Uterus (tissue), 4 donors: ENCODE measurements around the gene FEV. TPM values are rescaled to one million over a fixed set of nuclear protein-coding genes. Genes with fewer than 3 reads are reported as not detected.

ENCODE experiments used
- DNase-seq, 2 donors: peaks; one replicate each; pipeline ENCODE4 v3.0.0-alpha.2; 2019 to 2020
- H3K27ac ChIP-seq, 2 donors: fragments of 200-600 bp; sonication (generic); 1 replicate in 1 of 2; 2 replicates in 1 of 2; pipeline ENCODE4 v1.5.1; 2016 to 2018
- H3K27me3 ChIP-seq, 2 donors: fragments of 200-600 bp; sonication (generic); one replicate each; pipeline ENCODE4 v1.5.1; 2018 to 2019; ENCODE audit warnings: control low read depth in 1 of 2
- H3K36me3 ChIP-seq, 2 donors: fragments of 200-600 bp; sonication (generic); one replicate each; pipeline ENCODE4 v1.5.1; 2019; ENCODE audit warnings: control low read depth in 1 of 2
- H3K4me1 ChIP-seq, 2 donors: fragments of 200-600 bp; sonication (generic); one replicate each; pipeline ENCODE4 v1.5.1; 2018 to 2019; ENCODE audit warnings: control low read depth in 1 of 2
- H3K4me3 ChIP-seq, 2 donors: fragments of 200-600 bp; sonication (generic); 1 replicate in 1 of 2; 2 replicates in 1 of 2; pipeline ENCODE4 v1.5.1; 2018 to 2019; ENCODE audit warnings: mild to moderate bottlenecking in 1 of 2
- H3K9me3 ChIP-seq, 2 donors: fragments of 200-600 bp; sonication (generic); one replicate each; pipeline ENCODE4 v1.5.1; 2019; ENCODE audit warnings: control low read depth in 1 of 2
- POLR2A ChIP-seq, 2 donors: fragments of 450-650 bp; IDR thresholded peaks; one replicate each; pipeline ENCODE4 v1.6.1; 2016; ENCODE audit warnings: antibody characterized with exemption in 2 of 2, mild to moderate bottlenecking in 1 of 2, moderate library complexity in 1 of 2
- intact Hi-C: fragments of 100-400 bp; cut with DNase I; formaldehyde crosslinking; loops from one replicate; pipeline ENCODE4 v1.15.1; 2023; ENCODE audit warnings: low total_unique reads
- total RNA-seq, 4 donors: library from RNA; depleted of rRNA in 3 of 4; stranded (reverse); fragments of >200 nt in 3 of 4; gene quantifications; one replicate each; pipeline versions ENCODE4 v1.1.0 to v1.2.4, GENCODE V29; 2014 to 2023
- TF ChIP-seq, protein P1 (sequence below), 4 experiments: fragments of 200-600 bp in 2 of 4; fragments of 450-650 bp in 2 of 4; sonication (generic) in 2 of 4; IDR thresholded peaks; one replicate each; pipeline ENCODE4 v1.5.1; 2016 to 2019; ENCODE audit warnings: antibody characterized with exemption in 4 of 4, mild to moderate bottlenecking in 2 of 4, moderate library complexity in 1 of 4
- donor health status: DM: yes; HTN: yes; CAD: no.

The FEV gene
- total RNA-seq, 4 donors from 2014 or later, result not detected

DNA sequence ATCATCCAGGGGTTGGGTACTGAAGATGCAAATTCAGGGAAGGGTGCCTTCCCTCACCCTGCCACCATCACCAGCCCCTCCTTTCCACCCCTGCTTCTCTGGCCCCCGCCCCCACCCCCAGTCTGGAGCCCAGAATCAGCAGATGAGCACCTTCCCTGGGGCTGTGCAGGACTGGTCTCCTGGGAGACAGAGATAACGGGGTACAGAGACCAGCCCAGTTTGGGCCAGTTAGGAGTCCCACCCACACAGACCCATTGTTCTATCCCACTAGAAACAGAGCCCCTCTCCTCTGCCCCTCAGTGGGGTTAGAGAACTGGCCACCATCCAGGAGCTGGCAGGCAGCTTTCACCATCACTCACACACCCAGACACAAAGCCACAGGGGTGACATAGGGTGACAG, 12.7 kb upstream of the FEV start:
- Histone ChIP-seq H3K4me1 (peaks cover 0 to 29% of the 10 kb centered on the region in 2 donors), H3K4me3 (no peak overlapping the region), H3K9me3 (no peaks in the 10 kb centered on the region), H3K27ac (no peak overlapping the region), H3K27me3 (peaks cover 25 to 51% of the 10 kb centered on the region in 2 donors), H3K36me3 (no peaks in the 10 kb centered on the region)
- no peak for DNase-seq
- TF ChIP-seq, protein P1, sequence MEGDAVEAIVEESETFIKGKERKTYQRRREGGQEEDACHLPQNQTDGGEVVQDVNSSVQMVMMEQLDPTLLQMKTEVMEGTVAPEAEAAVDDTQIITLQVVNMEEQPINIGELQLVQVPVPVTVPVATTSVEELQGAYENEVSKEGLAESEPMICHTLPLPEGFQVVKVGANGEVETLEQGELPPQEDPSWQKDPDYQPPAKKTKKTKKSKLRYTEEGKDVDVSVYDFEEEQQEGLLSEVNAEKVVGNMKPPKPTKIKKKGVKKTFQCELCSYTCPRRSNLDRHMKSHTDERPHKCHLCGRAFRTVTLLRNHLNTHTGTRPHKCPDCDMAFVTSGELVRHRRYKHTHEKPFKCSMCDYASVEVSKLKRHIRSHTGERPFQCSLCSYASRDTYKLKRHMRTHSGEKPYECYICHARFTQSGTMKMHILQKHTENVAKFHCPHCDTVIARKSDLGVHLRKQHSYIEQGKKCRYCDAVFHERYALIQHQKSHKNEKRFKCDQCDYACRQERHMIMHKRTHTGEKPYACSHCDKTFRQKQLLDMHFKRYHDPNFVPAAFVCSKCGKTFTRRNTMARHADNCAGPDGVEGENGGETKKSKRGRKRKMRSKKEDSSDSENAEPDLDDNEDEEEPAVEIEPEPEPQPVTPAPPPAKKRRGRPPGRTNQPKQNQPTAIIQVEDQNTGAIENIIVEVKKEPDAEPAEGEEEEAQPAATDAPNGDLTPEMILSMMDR (IDR thresholded peaks at IDR 0.05), result no peak
- intact Hi-C loops, result no loop called here

- peaks cover 19 to 51% of the 10 kb centered on the region in 2 donors for H3K27me3 ChIP-seq
These were observed 12.0 kb upstream of the FEV start for GRCh38 chr2:218996937-218997336.

DNA sequence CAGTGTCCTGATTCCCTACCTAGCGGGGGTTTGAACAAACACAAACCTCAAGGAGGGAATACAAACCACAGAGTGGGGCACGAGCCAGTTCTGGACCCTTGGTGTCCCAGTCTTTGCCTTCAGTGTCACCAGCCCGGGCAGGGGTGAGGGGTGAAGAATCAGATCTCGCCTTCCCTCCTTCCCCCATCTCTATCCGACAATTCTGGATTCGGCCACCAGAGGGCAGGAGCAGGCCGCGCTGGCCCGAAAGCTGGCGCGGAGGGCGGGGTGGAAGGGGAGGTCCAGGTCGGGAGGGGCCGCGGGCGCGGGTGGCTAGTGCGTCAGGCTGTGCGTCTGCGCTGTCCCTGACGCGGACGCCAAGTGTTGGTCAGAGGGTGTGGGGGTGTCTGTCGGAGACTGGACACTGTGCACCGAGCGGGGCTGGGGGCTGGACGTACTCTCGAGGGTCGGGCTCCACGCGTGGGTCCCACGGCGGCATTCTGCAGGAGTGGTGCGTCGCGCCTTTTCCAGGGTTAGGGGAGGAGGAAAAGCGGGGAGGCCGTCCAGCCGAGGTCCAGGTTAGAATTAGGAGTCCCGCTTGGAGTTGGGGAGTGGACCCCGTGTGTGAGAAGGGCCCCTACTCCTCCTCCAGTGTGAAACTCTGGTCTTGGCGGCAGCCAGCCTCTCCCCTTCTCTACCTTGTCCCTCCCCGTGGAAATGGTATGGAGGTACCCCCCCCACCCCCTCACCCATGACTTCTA, 11.2 kb upstream of the FEV start:
- peaks cover 0 to 15% of the 10 kb centered on the region in 2 donors for H3K4me1 ChIP-seq
- TF ChIP-seq, protein P1 (IDR thresholded peaks at IDR 0.05), result peak; percentile 79 to 88 (median 81)
- peak in 1 of 2 donors; percentile 35 for TF ChIP-seq POLR2A (IDR thresholded peaks at IDR 0.05)
- peak; percentile 74 to 80 for DNase-seq
- no peaks in the 10 kb centered on the region for H3K9me3 ChIP-seq
- H3K4me3 ChIP-seq, result peak overlapping the region in 1 of 2 donors; percentile 9
- intact Hi-C loops, result no loop called here
- H3K36me3 ChIP-seq, result no peaks in the 10 kb centered on the region
- no peak overlapping the region for H3K27ac ChIP-seq
- peaks cover 14 to 49% of the 10 kb centered on the region in 2 donors for H3K27me3 ChIP-seq

More at GRCh38 chr2:218996937-218997336, 12.0 kb upstream of the FEV start:
- no peak overlapping the region for H3K27ac ChIP-seq
- intact Hi-C loops, result no loop called here
- no peak overlapping the region for H3K4me3 ChIP-seq
- peaks cover 0 to 22% of the 10 kb centered on the region in 2 donors for H3K4me1 ChIP-seq
- H3K9me3 ChIP-seq, result no peaks in the 10 kb centered on the region
- TF ChIP-seq, protein P1 (IDR thresholded peaks at IDR 0.05), result no peak
- no peak for TF ChIP-seq POLR2A (IDR thresholded peaks at IDR 0.05)
- no peaks in the 10 kb centered on the region for H3K36me3 ChIP-seq
- DNase-seq, result no peak

DNA sequence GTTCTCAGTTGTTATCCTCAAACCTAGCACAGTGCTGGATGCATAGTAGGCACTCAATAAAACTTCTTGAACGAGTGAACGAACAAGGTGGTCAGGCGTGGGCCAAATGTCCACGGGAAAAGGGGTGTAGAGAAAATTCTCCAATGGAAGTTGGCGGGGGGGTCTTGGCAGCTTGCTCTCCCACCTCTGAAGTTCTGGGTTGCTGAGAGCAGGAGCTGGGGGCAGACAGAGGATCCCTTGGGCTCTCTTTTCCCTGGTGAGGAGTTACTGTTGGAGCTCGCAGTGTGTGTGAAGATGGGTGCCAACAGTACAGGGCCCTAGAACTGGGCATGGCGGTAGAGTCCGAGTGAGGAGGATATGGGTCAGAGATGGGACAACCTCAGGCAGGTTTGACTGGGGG, 10.6 kb upstream of the FEV start:
- Histone ChIP-seq H3K9me3 (no peaks in the 10 kb centered on the region), H3K4me1 (peaks cover 0 to 15% of the 10 kb centered on the region in 2 donors), H3K27me3 (peaks cover 14 to 49% of the 10 kb centered on the region in 2 donors), H3K36me3 (no peaks in the 10 kb centered on the region), H3K4me3 (no peak overlapping the region), H3K27ac (no peak overlapping the region)
- intact Hi-C loops, result no loop called here
- no peak for TF ChIP-seq POLR2A (IDR thresholded peaks at IDR 0.05)
- TF ChIP-seq, protein P1 (IDR thresholded peaks at IDR 0.05), result no peak
- DNase-seq, result no peak
